AG04449 (cell line): ENCODE measurements around the gene SPHK2.

Experiments
- CTCF ChIA-PET: fragments of 350-600 bp; formaldehyde crosslinking; extraction: SDS; loops from one replicate; lab custom pipeline; 2021; ENCODE audit warnings: antibody characterized with exemption; lab: Yijun Ruan, JAX
- POLR2A ChIA-PET: fragments of 400-600, 350-600 bp; formaldehyde crosslinking; extraction: SDS; loops from one replicate; lab custom pipeline; 2020; ENCODE audit warnings: antibody characterized with exemption, inconsistent platforms; lab: Yijun Ruan, JAX
- DNase-seq: peaks from one replicate; pipeline ENCODE4 v3.0.0-alpha.2; 2010; ENCODE audit warnings: low read depth, low spot score
- H3K4me3 ChIP-seq: 2 replicates; pipeline ENCODE4 v1.5.1; 2011; ENCODE audit warnings: low read depth, mild to moderate bottlenecking, control low read depth, low read length
- TF ChIP-seq, protein P1 (sequence below): IDR thresholded peaks from one replicate; pipeline ENCODE4 v1.5.1; 2011; ENCODE audit warnings: mild to moderate bottlenecking, moderate library complexity, low read length, control low read depth, inconsistent platforms; ENCODE audit not compliant: insufficient read depth; ENCODE audit errors: missing control alignments

The SPHK2 gene

DNA sequence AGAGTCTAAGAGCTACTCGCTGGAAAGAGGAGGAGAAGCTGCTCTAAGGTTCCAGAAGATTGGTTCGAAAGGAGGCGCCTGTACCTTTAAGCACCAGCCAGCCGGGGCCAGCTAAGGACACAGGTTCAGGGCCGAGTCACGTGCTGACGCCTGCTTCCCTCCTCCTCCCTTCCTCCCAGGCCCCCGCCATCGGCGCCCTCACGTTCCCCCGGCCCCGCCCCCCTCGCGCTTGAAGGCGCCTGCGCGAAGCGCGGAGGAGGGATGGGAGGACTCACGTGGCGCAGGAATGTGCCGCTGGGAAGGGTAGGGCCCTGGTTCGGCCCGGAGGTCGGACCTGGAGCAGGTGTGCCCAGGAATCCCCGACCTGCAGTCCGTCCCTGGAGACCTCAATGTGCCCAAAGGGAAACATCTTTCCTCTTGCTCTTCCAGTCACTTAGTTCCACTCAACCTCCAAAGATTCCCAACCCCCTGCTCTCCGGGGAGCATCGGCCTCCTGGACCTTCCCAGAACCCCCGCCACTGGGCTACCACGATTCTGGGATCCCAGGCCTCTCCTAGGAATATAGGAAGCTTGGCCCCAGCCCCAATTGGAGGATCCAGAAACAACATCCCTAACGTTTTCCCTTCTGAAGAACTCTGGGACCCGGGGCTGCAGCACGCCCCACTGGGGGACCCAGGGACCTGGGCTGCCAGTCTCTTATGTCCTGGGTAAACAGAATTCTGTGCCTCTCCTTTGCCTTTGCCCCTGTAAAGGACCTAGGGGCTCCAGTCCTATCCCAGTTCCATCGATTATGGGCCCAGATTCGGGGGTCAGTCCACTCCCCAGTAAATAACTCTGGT is 15.3 kb downstream of the SPHK2 start:
- no peak for DNase-seq
- peak overlapping the region; percentile 42 for H3K4me3 ChIP-seq
- ChIA-PET POLR2A (interaction anchor here (0.8 to 2.7 kb wide), 3 partner anchors 11 to 331 kb away, joined by 3 to 17 read pairs (median 8); partner anchors contain the start of genes RPL18 and SPHK2), CTCF (interaction anchor here (0.6 kb wide), 1 partner anchor 11 kb away, joined by 3 read pairs; no protein-coding TSS in a partner anchor)
- TF ChIP-seq, protein P1, sequence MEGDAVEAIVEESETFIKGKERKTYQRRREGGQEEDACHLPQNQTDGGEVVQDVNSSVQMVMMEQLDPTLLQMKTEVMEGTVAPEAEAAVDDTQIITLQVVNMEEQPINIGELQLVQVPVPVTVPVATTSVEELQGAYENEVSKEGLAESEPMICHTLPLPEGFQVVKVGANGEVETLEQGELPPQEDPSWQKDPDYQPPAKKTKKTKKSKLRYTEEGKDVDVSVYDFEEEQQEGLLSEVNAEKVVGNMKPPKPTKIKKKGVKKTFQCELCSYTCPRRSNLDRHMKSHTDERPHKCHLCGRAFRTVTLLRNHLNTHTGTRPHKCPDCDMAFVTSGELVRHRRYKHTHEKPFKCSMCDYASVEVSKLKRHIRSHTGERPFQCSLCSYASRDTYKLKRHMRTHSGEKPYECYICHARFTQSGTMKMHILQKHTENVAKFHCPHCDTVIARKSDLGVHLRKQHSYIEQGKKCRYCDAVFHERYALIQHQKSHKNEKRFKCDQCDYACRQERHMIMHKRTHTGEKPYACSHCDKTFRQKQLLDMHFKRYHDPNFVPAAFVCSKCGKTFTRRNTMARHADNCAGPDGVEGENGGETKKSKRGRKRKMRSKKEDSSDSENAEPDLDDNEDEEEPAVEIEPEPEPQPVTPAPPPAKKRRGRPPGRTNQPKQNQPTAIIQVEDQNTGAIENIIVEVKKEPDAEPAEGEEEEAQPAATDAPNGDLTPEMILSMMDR = no peak

DNA sequence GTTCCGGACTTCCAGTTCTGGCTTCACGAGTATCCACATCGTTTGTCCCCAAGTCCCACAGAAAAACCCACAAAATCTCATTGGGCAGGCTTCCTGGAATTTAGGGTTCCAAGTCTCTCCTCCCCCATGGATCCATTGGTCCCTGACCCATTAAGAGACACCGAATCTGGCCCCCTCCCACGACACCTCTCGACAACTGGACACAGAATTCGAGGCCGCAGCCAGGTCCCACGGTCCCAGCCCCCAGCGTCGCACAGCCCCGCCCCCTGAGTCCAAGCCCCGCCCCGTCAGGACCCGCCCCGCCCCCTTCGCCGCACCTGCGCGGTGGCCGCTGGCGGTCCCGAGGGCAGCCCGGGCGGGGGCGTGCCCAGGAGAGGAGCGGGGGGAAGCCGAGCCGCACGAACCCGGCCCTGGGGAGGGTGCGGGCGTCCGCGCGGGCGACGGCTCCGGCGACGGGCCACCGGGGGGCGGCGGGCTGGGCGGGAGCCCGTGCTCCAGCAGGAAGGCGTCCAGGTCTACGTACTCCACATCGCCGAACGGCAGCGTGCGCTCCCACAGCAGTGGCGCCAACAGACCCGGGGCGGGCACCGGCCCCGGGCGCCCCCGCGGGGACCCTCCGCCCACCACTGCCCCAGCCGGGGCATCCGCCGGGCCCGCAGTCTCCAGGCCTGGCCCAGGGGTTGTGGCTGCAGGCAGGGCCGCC is 16.1 kb downstream of the SPHK2 start:
- ChIA-PET POLR2A (no interaction called here), CTCF (interaction anchor here (1.3 kb wide), 1 partner anchor 10 kb away, joined by 5 read pairs; no protein-coding TSS in a partner anchor)
- no peak for DNase-seq
- TF ChIP-seq, protein P1 = no peak
- peak overlapping the region; percentile 62 for H3K4me3 ChIP-seq

DNA sequence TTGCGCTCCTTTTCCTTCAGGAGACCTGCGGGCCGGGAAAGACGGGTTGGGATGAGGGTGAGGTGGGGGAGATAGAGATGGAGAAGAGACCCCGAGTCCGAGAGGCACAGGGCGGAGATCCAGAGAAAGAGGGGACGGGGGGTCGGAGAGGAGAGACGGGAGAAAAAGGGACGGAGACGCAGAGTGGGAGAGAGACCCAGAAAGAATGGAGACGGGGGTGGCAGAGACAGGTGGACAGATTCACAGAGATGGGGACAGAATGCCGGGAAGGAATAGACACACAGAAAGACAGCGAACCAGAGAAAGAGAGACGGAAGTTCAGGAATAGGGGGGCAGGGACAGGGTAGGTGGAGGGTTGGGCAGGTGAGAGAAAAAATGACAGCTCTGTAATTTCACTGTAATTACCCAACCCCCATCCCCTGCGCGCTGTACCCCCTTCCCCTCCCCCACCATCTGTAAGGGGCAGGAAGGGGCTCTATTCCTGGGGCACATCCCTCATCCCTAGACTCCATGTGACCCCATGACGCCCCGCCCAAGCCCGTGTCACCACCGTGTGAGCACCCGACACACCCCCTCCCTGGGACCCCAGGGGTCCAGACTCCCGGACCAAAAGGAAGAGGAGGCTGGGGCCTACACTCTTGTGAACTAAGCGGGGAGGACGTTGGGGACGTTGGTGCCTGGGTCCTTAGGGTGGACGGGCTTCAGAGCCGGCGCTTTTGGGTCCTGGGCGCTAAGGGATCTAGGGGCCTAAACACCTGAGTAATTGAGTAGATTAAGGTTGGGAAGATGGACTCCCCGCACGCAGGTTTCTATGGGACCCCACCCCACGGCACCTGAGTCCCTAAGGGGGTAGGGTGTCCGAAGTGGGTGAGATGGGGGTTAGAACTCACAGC is 16.9 kb downstream of the SPHK2 start:
- no peak for DNase-seq
- peak overlapping the region; percentile 62 for H3K4me3 ChIP-seq
- ChIA-PET POLR2A (no interaction called here), CTCF (interaction anchor here (1.3 kb wide), 1 partner anchor 9 kb away, joined by 5 read pairs; no protein-coding TSS in a partner anchor)
- TF ChIP-seq, protein P1 = no peak

DNA sequence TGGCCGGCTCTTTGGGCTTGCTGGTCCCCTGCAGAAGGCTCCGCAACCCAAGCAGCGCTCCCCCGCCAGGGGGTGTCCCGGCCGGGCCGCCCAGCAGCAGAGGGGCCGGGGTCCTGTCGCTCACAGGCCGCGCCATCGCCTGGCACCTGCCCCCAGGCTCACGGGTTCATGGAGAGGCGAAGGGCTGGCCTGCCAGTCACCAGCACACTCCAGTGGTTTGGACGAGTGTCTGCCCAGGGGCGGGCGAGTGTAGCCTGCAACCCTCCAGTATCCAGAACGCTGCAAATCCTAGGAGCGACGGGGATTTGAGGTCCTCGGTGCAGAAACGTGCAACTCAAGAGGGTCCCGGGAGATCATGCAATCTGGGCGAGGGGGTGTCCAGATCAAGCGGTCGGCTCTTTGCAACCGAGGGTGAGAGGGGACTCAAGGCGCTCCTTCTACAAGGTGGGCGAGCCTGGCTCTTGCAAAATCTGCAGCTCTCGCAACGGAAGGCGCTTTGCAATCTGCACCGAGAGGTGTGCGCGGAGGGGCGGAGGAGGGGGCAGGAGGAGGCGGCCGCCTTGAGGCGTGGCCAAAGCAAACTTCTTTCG is 17.6 kb downstream of the SPHK2 start, which contains the start of gene DBP:
Gene DBP, minus strand, starts transcription at position 521 of the 590 bp plus-strand sequence. Its CDS starts 385 bp downstream, at position 136.
- TF ChIP-seq, protein P1 = peak; percentile 23
- POLR2A ChIA-PET = interaction anchor here (1.3 to 1.5 kb wide), 2 partner anchors 13 to 18 kb away, joined by 4 to 5 read pairs; partner anchors contain the start of genes RPL18 and SPHK2
- DNase-seq = no peak
- CTCF ChIA-PET = interaction anchor here (0.8 to 1.3 kb wide), 2 partner anchors 8 to 9 kb away, joined by 3 to 5 read pairs; partner anchors contain the start of gene CA11
- peak within 1 kb of the TSS; percentile 66 for H3K4me3 ChIP-seq

DNA sequence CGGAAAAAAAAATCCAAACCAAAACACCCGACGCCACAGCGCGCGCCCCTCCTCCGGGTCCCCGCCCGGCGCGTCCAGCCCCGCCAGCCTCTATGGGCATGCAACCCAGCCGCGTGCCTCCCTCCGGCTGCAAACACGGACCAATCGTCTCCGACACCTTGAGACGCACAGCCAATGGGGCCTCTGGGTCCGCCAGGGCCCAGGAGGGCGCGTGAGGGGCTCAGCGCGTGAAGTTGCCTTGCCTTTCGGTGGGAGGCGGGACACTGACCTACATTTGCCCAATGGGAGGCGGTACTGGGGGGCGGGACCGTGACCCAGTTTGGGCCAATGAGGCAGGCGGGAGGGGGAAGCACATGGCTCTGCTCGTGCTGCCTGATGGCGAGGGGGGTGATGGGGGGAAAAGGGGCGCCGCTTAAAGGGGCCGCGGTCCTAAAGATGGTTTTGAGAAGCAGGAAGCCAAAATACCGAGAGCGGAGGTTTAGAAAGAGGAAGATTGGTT is 18.2 kb downstream of the SPHK2 start:
- H3K4me3 ChIP-seq = peak overlapping the region; percentile 66
- TF ChIP-seq, protein P1 = no peak
- CTCF ChIA-PET = interaction anchor here (0.8 to 1.3 kb wide), 3 partner anchors 8 to 16 kb away, joined by 3 to 4 read pairs (median 3); partner anchors contain the start of gene CA11
- POLR2A ChIA-PET = interaction anchor here (0.6 to 1.5 kb wide), 3 partner anchors 13 to 434 kb away, joined by 4 to 5 read pairs (median 4); partner anchors contain the start of genes RPL18 and SPHK2
- peak; percentile 92 for DNase-seq
